Measurements from ENCODE around the gene PHF19. TPM values are rescaled to one million over a fixed set of nuclear protein-coding genes. Genes with fewer than 3 reads are reported as not detected.

Gene PHF19
- polyA plus RNA-seq, 3 donors: 28.5 to 32.4 (median 32.4) TPM

DNA sequence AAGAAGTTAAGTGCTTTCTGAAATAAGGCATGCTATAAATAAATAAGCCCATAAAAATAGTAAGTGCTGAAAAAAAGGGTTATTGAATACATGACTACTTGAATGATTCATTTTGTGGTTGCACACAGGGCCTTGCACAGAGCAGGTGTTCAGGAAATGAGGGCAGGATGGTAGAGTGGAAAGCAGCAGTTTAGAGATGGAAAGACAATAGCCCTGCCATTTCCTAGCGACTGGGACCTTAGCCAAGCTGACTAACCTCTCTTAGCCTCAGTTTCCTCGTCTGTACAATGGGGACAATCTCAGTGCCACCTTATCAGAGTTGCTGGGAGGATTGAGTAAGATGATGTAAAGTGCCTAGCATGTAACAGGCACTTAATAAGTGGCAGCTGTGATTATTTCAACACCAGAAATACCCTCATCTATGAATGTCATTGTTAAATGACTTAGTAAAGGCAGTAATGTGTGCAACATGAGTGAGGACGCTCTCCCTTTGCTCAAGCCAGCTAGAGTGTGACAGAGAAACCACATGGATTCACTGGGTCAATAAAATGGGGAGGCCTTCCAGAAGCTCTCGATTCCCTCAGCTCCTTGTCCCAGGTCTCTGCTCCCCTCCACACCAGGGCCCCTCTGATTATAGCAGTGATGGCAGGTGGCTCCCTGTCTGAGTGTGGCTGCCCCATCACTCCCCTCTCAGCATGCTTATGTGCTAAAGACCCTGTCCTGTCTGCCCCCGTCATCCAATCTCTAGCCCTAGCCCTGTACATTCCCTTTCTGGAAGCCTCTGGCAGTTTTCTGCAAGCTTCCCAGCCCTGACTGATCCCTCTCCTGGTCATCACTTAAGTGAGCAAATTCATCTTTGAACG, 16.0 kb upstream of the PHF19 start:
- DNase-seq (ENCODE audit: low read depth in 3 of 3, low spot score in 2 of 3): no peak

DNA sequence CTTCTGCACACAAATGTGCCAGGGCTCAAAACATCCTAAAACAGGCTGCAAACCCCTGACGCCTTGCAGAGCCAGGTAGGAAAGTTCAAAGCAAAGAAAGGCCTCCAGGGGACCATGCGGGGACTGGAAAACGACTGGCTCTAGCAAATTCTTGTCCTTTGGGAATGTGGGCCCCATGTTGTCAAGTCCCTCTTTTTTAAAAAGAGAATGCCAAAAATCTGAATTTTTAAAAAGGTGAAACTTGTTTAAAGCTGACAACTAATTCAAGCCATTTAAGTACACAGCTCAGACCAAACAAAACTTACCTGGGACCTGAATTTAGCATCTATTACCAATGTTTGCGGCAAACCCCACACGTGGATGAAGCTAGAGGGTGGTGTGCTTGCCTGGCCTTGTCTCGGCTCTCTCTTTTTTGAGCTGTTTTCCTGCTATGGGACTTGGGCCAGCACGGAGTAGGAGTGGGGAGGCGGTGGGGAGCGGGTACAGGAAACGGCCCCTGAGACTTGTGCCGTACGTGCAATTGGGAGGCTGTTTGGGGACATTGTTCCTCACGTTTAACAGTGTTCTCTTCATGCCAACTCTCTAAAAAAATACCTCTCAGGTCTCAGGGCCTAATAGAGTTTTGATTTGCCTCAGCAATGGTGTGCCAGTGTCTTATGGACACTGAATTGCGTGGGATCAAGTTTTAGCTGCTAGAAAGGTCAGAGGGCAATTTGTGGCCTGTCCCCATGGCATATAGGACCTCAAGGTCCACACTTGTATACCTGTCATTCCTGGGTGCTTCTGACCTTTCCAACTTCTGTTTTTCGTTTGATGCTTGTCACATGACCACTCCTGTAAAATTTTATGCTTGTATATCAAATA, 15.1 kb upstream of the PHF19 start:
- no peak for DNase-seq (ENCODE audit: low read depth in 3 of 3, low spot score in 2 of 3)

DNA sequence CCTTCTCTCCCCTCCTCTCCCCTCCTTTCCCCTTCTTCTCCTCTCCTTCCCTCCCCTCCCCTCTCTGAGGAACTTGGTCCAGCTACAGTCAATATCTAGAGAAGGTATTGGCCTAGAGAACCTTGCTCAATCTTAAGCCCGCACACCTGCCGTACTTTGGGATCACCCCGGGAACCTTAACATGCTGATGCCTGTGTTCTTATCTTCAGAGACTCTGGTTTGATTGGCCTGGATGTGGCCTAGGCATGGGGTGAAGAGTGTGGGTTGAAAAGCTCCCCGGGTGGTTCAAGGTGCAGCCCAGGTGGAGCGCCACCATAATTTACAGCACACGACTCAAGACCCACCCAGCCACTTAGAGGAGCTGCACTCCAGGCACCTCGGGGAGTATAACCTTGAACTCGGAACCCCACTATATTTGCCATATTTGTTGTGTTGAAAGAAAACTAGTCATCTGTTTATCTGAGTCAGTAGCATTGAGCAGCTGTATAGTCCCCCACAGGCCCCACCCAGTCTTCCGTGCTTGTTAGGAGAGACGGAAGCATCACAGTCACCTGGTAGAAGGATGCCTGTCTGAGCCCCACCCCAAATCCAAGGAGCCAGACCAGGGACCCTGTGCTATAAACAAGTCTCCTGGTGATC, 14.4 kb upstream of the PHF19 start:
- DNase-seq (ENCODE audit: low read depth in 3 of 3, low spot score in 2 of 3): no peak

DNA sequence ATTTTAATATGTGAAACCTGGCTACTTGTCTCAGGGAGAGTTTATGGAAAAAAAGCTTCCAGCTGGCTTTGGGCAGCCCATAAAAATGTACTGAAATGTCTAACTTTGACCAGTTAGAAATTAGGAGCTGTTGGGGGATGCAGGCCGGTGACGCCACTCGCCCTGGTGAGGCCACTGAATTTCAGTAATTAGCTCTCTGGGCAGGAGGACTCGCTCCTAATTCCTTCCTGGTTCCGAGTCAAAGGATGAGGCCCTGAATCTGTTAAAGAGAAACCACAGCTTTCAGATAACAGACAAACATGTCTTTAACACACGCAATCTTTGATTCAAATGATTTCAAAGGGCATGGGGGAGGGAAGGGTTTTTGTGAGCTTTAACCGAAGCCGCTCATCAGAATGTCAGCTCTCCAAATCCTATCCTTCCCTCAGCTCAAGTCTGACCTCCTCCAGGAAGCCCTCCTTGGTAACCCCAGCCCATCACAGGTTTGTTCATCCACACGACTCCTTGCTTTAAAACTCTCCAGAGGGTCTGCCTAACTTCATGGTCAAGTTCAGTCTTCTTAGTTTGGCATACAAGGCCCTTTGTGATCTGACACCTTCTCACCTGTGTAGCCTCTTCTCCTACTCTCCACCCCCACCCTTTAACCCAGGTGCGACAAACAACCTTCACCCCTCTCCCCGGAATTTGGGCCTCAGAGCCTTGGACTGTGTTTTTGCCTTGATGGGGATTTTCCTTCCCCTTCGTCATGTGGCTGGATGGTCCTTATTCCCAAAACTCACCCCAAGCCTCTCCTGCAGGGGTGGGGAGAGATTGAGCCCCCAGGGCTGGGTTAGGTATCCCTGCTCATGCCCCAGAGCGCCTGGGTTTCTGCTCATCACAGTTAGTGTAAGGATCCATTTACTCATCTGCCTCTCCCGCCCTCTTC, 13.6 kb upstream of the PHF19 start:
- no peak for DNase-seq (ENCODE audit: low read depth in 3 of 3, low spot score in 2 of 3)

DNA sequence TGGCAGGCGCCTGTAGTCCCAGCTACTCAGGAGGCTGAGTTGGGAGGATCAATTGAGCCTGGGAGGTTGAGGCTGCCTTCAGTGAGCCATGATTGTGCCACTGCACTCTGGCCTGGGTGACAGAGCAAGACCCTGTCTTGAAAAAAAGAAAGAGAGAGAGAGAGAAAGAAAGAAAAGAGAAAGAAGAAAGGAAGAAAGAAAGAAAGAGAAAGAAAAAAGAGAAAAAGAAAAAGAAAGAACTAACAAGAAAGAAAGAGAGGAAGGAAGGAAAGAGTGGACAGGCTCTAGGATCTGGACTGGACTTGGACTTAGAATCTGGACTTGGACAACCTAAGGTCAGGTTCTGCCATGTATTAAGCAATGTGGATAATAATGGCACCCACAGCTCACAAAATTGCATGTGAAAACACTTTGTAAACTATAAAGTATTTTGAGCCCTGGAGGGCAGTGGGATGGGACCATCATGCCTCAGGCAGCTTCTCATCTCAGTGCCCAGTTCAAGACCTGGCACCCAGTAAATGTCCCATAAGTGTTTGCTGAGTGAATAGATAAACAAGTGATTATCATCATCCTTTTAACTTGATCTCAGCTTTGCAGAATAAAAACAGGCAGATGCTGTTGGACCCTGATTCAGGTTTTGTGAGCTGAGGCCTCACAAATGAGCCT, 12.8 kb upstream of the PHF19 start:
- no peak for DNase-seq (ENCODE audit: low read depth in 3 of 3, low spot score in 2 of 3)

DNA sequence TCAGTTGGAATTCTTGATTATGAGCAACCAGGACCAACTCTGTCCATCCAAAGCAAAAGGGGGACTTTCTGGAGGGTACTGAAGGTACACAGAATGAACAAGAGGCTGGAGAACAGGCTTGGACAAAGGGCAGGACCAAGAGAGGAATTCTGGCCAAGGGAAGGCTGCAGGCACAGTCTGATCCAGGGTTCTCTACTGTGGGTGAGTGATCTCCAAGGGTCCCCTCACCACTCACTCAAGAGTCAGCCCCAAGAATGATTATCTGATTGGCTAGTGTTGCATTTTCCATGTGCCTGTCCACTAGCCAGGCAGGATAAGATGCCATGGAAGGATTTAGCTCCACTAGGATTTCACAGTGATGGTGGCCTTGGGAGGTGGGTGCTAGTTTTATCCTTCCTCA, 11.6 kb upstream of the PHF19 start:
- DNase-seq (ENCODE audit: low read depth in 3 of 3, low spot score in 2 of 3): no peak

DNA sequence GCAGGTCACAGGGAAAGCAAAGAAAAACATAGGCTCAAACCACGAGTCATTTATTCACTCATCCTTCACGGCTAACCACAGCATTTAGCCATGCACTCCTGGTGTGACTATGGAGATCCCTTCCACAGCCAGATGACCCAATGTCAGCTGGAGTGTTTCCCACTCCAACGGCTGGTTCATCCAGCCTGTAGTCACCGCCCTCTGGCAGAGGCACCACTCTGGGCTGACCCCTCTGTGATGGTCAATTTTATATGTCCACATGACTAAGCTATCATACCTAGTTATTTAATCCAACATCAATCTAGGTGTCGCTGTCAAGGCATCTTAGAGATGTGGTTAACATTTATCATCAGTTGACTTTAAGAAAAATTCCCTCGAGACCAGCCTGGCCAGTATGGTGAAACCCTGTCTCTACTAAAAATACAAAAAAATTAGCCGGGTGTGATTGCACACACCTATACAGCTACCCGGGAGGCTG, 9.5 kb upstream of the PHF19 start:
- DNase-seq (ENCODE audit: low read depth in 3 of 3, low spot score in 2 of 3): no peak

DNA sequence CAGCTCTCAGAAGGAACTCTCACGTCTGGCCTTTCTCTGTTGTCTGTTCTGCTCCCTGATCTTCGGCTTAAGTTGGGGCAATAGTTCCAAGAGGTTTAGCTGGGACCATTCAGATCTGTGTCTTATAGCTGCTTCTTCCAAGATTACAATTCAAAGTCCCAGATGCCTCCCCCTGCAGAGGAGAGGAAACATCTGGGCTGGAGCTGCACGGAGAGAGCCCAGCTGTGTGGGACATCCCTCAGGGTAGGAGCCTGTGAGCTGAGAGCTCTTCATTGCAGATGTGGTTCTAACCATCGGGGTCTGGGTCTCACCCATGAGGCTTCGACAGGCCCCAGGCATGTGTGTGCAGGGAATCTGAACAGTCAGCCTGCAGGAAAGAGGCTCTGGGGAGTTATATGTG, 9.0 kb upstream of the PHF19 start:
- DNase-seq (ENCODE audit: low read depth in 3 of 3, low spot score in 2 of 3): no peak

DNA sequence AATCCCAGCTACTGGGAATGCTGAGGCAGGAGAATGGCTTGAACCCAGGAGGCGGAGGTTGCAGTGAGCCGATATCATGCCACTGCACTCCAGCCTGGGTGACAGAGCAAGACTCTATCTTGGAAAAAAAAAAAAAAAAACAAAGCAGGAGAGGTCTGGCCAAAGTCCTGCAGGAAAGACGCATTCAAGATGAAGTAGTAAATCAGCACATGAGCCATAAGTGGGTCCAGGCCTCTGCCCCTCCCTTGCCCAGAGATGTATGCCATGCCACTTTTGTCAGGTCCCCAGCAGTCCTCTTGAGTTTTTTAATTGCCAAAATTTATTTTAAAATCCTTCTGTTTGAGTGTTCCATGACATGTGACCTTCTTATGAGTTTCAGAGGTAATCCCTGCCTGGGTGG, 8.5 kb upstream of the PHF19 start:
- no peak for DNase-seq (ENCODE audit: low read depth in 3 of 3, low spot score in 2 of 3)

DNA sequence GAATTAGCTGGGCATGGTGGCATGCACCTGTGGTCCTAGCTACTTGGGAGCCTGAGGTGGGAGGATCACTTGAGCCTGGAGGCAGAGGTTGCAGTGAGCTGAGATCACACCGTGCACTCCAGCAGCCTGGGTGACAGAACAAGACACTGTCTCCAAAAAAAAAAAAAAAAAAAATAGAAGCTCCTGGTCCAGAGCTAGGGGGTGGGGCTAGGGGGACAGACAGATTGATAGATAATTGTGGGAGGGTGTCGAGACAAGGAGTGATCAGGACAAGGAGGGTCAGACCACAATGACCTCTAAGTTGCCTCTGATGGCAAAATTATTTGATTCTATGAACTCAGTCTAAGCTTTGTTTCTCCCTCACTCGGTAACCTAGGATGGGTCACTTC, 6.6 kb upstream of the PHF19 start:
- no peak for DNase-seq (ENCODE audit: low read depth in 3 of 3, low spot score in 2 of 3)

DNA sequence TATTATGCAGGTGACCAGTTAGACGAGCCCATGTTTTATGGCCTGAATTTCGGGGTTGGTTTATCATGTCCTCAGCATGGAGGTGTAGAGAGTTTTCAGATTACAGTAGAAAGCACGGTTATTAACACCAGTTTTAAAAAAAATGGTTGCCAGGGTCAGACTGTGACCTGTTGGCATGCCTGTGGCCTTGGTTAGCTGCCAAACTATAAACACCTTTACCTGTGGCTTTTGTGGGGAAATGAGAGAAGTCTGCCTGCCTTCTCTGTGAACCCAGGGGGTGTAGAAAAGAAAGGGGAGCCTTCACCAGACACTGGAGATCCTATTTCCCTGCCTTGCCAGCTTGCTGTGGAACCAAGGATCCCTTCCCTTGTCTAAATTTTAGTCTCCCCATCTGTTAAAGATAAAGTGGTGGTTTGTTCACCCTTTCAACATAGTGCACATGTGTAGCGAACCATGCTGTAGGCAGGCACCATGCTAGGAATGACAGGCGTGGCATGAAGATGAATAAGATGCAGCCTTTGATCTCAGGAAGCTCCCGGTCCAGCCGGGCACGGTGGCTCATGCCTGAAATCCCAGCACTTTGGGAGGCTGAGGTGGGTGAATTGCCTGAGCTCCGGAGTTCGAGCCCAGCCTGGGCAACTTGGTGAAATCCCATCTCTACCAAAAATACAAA, 6.1 kb upstream of the PHF19 start:
- DNase-seq (ENCODE audit: low read depth in 3 of 3, low spot score in 2 of 3): no peak

DNA sequence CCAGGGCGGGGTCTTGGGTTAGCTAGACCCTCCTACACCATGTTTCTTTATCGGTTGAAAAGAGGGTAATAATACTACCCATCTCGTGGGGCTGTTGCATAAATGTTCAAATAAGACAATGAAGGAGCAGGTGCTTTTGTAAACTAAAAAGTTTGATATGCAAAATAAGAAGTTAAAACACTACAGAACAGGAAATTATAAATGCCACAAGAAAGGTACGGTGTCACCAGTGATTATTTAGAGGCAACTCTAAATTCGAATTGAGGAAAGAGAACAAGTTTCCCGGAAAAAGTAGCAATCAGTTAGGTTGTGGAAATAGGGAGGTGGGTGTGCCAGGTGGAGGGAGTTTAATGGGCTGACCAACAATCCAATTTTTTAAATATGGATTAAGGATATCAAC, 2.5 kb upstream of the PHF19 start:
- no peak for DNase-seq (ENCODE audit: low read depth in 3 of 3, low spot score in 2 of 3)

DNA sequence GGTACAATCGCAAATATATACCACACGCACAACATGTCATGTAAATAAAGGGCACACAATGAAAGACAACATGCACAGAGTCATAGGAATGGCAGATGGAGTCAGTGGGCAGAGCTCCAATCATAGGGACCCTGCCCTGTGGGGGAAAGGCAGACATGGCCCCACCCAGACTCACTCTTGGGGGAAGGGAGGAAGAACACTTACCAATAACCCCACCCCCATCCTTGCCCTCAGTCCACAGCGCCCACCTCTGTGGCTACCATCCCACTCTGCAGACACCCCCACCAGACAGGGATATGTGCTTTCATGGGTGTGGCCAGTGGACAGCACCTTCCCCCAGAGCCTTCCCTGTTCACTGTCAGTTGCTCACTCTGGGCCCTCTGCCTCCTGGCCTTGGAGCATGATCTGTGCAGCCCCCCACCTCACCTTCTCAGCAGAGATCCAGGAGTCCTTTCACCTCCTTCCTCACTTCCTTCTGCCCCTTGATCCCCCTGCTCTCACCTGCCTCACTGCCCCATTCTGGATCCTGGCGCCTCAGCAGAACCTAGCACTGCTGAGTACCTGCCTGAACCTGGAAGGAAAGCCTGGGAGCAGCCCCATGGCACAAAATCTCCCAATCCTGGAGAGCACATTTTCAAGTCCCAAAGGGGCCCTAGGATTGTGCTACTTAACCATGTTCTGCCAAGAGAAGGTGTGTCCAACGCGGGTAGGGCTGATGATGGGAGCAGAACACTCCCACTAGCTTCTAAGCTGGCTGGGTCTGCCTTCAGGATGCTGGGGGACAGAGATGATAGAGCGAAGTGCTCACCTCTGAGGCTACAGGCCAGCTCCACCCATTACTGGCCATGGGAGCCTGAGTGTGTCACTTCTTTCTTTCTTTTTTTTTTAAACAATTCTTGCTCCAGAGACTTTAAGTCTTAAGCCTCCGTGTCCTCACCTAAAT, 1.5 kb upstream of the PHF19 start:
- DNase-seq (ENCODE audit: low read depth in 3 of 3, low spot score in 2 of 3): no peak

DNA sequence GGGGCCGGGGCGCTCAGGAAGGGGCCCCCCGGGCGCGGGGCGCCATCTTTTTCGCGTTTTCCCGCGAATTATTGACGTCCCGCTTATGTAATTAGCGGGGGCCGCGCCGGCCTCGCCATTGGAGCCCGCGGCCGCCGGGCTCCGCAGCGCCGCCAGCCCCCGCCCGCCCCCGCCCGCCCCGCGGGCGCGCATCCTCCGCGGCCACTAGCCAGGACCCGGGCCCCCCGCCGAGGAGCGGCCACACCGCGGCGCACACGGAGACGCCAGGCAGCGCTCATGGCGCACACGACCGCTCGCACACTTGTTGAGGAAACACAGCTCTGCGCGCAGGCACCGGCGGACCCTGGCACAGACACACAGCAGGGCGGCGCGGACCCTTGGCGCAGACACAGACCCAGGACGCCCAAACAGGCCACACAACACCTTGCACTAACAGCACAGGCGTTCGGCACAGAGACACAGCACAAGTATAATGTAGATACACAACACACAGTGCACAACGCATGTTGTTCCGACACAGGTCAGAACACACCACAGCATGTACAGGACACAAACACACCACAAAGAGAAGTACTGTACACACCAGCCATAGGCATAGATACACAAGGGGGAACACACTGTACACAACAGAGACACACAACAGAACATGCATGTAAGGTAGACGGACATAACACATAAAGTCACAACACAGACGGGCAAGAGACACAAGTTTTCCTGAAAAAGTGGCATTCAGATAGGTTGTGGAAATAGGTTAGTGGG, 467 bp upstream of the PHF19 start:
- DNase-seq (ENCODE audit: low read depth in 3 of 3, low spot score in 2 of 3): no peak

DNA sequence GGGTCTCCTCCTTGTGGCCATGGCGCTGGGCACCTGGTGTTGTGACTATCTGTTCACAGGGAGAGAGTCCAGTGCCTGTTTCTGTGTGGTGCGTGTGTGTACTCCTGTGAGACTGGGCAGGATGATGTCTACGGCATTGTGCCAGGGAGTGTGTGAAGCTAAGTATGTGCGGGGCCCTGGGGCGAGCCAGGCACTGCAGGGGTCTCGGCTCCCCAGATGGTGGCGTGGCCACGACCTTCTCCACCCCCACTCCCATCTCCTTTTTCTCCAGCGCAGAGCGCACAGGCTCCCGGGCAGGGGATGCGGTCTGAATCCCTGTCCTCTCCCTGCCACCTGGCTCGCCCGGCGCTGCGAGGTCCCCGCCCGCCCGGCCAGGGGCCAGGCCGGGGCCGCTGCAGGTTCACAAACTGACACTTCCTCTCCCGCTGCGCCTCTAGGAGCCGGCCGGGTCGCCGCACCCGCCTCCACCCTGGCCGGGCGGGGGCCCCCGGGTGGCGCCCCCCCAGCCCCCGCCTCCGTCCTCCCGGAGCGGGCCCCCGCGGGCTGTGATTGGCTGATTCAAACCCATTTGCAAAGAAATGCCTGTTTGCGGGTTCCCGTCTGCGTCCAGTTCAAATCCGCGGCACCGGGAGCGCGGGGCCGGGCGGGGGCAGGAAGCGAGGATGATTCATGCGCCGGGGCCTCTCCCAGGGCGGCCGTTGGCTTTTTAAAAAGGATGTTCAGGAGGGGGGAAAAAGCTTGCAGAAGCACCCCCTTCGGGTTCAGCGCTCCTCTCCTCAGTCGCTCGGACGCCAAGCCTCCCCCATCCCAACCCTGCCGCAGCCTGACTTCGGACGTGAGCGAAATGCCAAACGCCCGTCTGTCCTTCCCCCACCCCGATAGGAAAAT, 790 bp downstream of the PHF19 start:
- no peak for DNase-seq (ENCODE audit: low read depth in 3 of 3, low spot score in 2 of 3)

DNA sequence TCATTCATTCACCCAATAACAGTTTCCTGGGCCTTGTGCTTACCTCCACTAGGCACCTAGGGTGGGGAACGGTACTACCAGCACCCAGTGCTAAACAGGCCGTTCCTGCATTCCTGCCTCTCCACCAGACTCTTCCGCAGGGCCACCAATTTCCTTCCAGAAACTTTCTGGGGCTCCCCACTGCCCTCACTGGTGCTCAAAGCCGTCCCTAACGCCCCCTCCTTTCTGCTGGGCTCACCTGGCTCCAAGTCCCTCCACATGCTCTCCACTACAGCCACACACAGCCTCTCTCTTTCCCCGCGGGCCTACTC, 1.4 kb downstream of the PHF19 start:
- DNase-seq (ENCODE audit: low read depth in 3 of 3, low spot score in 2 of 3): no peak

DNA sequence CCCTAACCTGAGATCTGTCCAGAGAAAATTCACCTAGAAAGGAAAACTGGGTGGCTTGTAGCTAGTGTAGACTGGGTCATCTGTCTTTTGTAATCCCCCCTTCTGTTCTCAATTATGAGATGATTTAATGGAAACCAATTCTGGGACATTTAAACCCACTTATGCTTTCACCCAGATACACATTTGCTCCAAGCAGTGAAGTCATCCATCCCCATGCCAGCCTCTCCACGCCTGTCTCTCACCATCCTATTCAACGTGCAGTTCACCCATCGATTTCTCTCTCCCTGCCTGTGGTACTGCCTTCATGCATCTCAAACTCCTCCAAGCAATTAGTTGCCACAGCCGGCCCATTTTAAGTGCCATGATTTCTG, 1.8 kb downstream of the PHF19 start:
- no peak for DNase-seq (ENCODE audit: low read depth in 3 of 3, low spot score in 2 of 3)

Measured in right renal cortex interstitium (tissue), 3 donors.